Central memory CD8-positive, alpha-beta T cell (primary cell): ENCODE data around the gene QSER1.
"Not testable (repeated sequence)": the region's sequence is repeated elsewhere in the genome, so short reads cannot be mapped to it uniquely, and the experiment has no call there.

Experiments used
- ATAC-seq: fragments of 150-1000 bp; cut with Tn5 transposase; replicated peaks from 2 replicates; pipeline ENCODE4 v1.10.0; 2022; ENCODE audit warnings: mild to moderate bottlenecking, moderate FRiP score, moderate number of reproducible peaks; ENCODE audit not compliant: poor library complexity, severe bottlenecking; ENCODE audit errors: extremely low read depth
- DNase-seq, 2 donors: peaks; one replicate each; pipeline ENCODE4 v3.0.0; 2021; ENCODE audit warnings: low spot score in 2 of 2
- H3K27ac Mint-ChIP-seq: one replicate; pipeline ENCODE4 v1.8.0; 2022; ENCODE audit warnings: low read depth, mild to moderate bottlenecking, moderate library complexity, mixed read lengths
- H3K27me3 Mint-ChIP-seq: one replicate; pipeline ENCODE4 v1.8.0; 2022; ENCODE audit warnings: mixed read lengths
- H3K36me3 Mint-ChIP-seq: one replicate; pipeline ENCODE4 v1.8.0; 2022; ENCODE audit warnings: mild to moderate bottlenecking, moderate library complexity, mixed read lengths; ENCODE audit not compliant: insufficient read depth
- H3K4me1 Mint-ChIP-seq: one replicate; pipeline ENCODE4 v1.8.0; 2022; ENCODE audit warnings: mixed read lengths
- H3K4me3 Mint-ChIP-seq: one replicate; pipeline ENCODE4 v1.8.0; 2022; ENCODE audit warnings: mild to moderate bottlenecking, moderate library complexity, mixed read lengths
- H3K9me3 Mint-ChIP-seq: one replicate; pipeline ENCODE4 v1.8.0; 2022; ENCODE audit warnings: mixed read lengths

QSER1 gene

GRCh38 chr11:33017965-33018364 is 125.4 kb downstream of the QSER1 start:
- H3K36me3 Mint-ChIP-seq: peaks cover 4% of the 10 kb centered on the region
- H3K27ac Mint-ChIP-seq: no peak overlapping the region
- no peak for ATAC-seq
- peaks cover 39% of the 10 kb centered on the region for H3K27me3 Mint-ChIP-seq
- H3K4me1 Mint-ChIP-seq: peaks cover 5% of the 10 kb centered on the region
- H3K4me3 Mint-ChIP-seq: no peak overlapping the region
- DNase-seq: no peak
- H3K9me3 Mint-ChIP-seq: no peaks in the 10 kb centered on the region

GRCh38 chr11:33018840-33019239 is 126.2 kb downstream of the QSER1 start:
- Mint-ChIP-seq H3K9me3 (no peaks in the 10 kb centered on the region), H3K27ac (no peak overlapping the region), H3K27me3 (peaks cover 39% of the 10 kb centered on the region), H3K36me3 (peaks cover 4% of the 10 kb centered on the region), H3K4me3 (no peak overlapping the region), H3K4me1 (peaks cover 5% of the 10 kb centered on the region)
- DNase-seq (no peak), ATAC-seq (no peak)

GRCh38 chr11:33021501-33021900 is 128.9 kb downstream of the QSER1 start:
- Mint-ChIP-seq H3K4me3 (no peak overlapping the region), H3K27me3 (peaks cover 47% of the 10 kb centered on the region), H3K27ac (no peak overlapping the region), H3K36me3 (peaks cover 2% of the 10 kb centered on the region), H3K4me1 (peaks cover 1% of the 10 kb centered on the region), H3K9me3 (no peaks in the 10 kb centered on the region)
- ATAC-seq (no peak), DNase-seq (no peak)

GRCh38 chr11:33021937-33022336 is 129.3 kb downstream of the QSER1 start:
- no peak for ATAC-seq
- no peaks in the 10 kb centered on the region for H3K9me3 Mint-ChIP-seq
- H3K4me1 Mint-ChIP-seq: no peaks in the 10 kb centered on the region
- DNase-seq: no peak
- H3K4me3 Mint-ChIP-seq: no peak overlapping the region
- H3K27ac Mint-ChIP-seq: no peak overlapping the region
- peaks cover 2% of the 10 kb centered on the region for H3K36me3 Mint-ChIP-seq
- H3K27me3 Mint-ChIP-seq: peaks cover 43% of the 10 kb centered on the region

- H3K27me3 Mint-ChIP-seq: peaks cover 13% of the 10 kb centered on the region
- no peaks in the 10 kb centered on the region for H3K4me1 Mint-ChIP-seq
- no peak overlapping the region for H3K27ac Mint-ChIP-seq
- no peak overlapping the region for H3K4me3 Mint-ChIP-seq
- H3K9me3 Mint-ChIP-seq: no peaks in the 10 kb centered on the region
- H3K36me3 Mint-ChIP-seq: peaks cover 2% of the 10 kb centered on the region
- DNase-seq (no peak), ATAC-seq (no peak)
Measured at GRCh38 chr11:33025339-33025722, 132.7 kb downstream of the QSER1 start.

GRCh38 chr11:33027233-33027632 is 134.6 kb downstream of the QSER1 start:
- DNase-seq (no peak), ATAC-seq (no peak)
- H3K9me3 Mint-ChIP-seq: no peaks in the 10 kb centered on the region
- no peaks in the 10 kb centered on the region for H3K4me1 Mint-ChIP-seq
- peaks cover 4% of the 10 kb centered on the region for H3K36me3 Mint-ChIP-seq
- H3K27me3 Mint-ChIP-seq: peaks cover 21% of the 10 kb centered on the region
- no peak overlapping the region for H3K27ac Mint-ChIP-seq
- no peak overlapping the region for H3K4me3 Mint-ChIP-seq

- ATAC-seq: no peak
- Mint-ChIP-seq H3K4me3 (no peak overlapping the region), H3K9me3 (no peaks in the 10 kb centered on the region), H3K4me1 (no peaks in the 10 kb centered on the region), H3K27ac (no peak overlapping the region), H3K36me3 (peaks cover 6% of the 10 kb centered on the region), H3K27me3 (peaks cover 21% of the 10 kb centered on the region)
- no peak for DNase-seq
Measured at GRCh38 chr11:33027846-33028536, 135.4 kb downstream of the QSER1 start.

- ATAC-seq: no peak
- peaks cover 23% of the 10 kb centered on the region for H3K27me3 Mint-ChIP-seq
Measured at GRCh38 chr11:33028537-33028914, 135.9 kb downstream of the QSER1 start.

GRCh38 chr11:33029218-33029617 is 136.6 kb downstream of the QSER1 start:
- peaks cover 30% of the 10 kb centered on the region for H3K27me3 Mint-ChIP-seq
- H3K4me1 Mint-ChIP-seq, H3K9me3 Mint-ChIP-seq, H3K4me3 Mint-ChIP-seq, ATAC-seq, H3K36me3 Mint-ChIP-seq, H3K27ac Mint-ChIP-seq, DNase-seq: not testable (repeated sequence)

More at GRCh38 chr11:33028537-33028914, 135.9 kb downstream of the QSER1 start:
- Mint-ChIP-seq H3K4me3 (no peak overlapping the region), H3K9me3 (no peaks in the 10 kb centered on the region), H3K36me3 (peaks cover 6% of the 10 kb centered on the region), H3K4me1 (no peaks in the 10 kb centered on the region), H3K27ac (no peak overlapping the region)
- no peak for DNase-seq
